Measurements from ENCODE around the gene GPRIN3.

DNA sequence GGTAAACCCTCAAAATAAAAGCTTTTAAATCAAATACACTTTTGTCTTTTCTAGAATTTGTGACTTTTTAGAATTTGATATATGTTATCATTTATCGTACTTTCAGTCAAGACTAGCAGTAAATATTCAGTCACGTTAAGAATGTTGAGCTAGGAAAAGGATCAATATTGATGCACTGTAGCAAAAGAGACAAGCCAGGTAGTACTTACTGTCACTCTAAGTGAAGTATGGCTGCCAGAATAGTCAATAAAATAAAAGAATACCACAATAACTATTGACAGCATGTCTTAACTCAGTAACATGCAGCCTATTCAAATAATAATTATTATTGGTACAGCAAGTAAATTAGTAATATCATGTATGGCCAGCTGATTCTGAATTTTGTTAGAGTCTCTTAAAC is 43.6 kb upstream of the GPRIN3 start:
- TF ChIP-seq YY1 (IDR thresholded peaks at IDR 0.05; ENCODE audit: insufficient read depth, insufficient read length) (no peak), SUZ12 (IDR thresholded peaks at IDR 0.05; ENCODE audit: extremely low read depth, insufficient read depth, insufficient read length) (no peak), ZNF274 (IDR thresholded peaks at IDR 0.05; ENCODE audit: low read depth, low read length) (no peak)
